ENCODE data around the gene RHOBTB1. TPM values are rescaled to one million over a fixed set of nuclear protein-coding genes. Genes with fewer than 3 reads are reported as not detected.

The RHOBTB1 gene
- total RNA-seq, 1 experiment from 2014 or later, result 0.77 TPM

- Histone ChIP-seq H3K36me3 (ENCODE audit: control insufficient read depth, insufficient read depth, low read length) (no peaks in the 10 kb centered on the region), H3K9me3 (ENCODE audit: control insufficient read depth, insufficient read depth, low read depth, low read length) (no peaks in the 10 kb centered on the region), H3K27me3 (ENCODE audit: control insufficient read depth, insufficient read depth, low read length) (no peaks in the 10 kb centered on the region), H3K27ac (ENCODE audit: low read length) (no peak overlapping the region), H3K4me3 (ENCODE audit: low read depth in 2 of 2, low read length in 2 of 2) (no peak overlapping the region), H3K4me1 (ENCODE audit: control insufficient read depth, insufficient read depth, low read length) (no peaks in the 10 kb centered on the region)
- intact Hi-C loops (cut with micrococcal nuclease; ENCODE audit: unreplicated experiment), result no loop called here
- CTCF ChIA-PET, result no interaction called here
- BruUV-seq (replicated peaks), result no TSS peak
- ATAC-seq (no peak), DNase-seq (ENCODE audit: low read depth, low spot score) (no peak)
- POLR2A ChIA-PET, result no interaction called here
- TF ChIP-seq, protein P1, sequence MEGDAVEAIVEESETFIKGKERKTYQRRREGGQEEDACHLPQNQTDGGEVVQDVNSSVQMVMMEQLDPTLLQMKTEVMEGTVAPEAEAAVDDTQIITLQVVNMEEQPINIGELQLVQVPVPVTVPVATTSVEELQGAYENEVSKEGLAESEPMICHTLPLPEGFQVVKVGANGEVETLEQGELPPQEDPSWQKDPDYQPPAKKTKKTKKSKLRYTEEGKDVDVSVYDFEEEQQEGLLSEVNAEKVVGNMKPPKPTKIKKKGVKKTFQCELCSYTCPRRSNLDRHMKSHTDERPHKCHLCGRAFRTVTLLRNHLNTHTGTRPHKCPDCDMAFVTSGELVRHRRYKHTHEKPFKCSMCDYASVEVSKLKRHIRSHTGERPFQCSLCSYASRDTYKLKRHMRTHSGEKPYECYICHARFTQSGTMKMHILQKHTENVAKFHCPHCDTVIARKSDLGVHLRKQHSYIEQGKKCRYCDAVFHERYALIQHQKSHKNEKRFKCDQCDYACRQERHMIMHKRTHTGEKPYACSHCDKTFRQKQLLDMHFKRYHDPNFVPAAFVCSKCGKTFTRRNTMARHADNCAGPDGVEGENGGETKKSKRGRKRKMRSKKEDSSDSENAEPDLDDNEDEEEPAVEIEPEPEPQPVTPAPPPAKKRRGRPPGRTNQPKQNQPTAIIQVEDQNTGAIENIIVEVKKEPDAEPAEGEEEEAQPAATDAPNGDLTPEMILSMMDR (IDR thresholded peaks at IDR 0.05), result no peak
- TF ChIP-seq TCF7L2 (IDR thresholded peaks at IDR 0.05; ENCODE audit: low read depth, low read length) (no peak), SIN3A (IDR thresholded peaks at IDR 0.05; ENCODE audit: borderline replicate concordance, insufficient read depth, low read depth, low read length) (no peak), POLR2AphosphoS5 (IDR thresholded peaks at IDR 0.05; ENCODE audit: low read depth, low read length) (no peak)
- TF ChIP-seq, protein P2, sequence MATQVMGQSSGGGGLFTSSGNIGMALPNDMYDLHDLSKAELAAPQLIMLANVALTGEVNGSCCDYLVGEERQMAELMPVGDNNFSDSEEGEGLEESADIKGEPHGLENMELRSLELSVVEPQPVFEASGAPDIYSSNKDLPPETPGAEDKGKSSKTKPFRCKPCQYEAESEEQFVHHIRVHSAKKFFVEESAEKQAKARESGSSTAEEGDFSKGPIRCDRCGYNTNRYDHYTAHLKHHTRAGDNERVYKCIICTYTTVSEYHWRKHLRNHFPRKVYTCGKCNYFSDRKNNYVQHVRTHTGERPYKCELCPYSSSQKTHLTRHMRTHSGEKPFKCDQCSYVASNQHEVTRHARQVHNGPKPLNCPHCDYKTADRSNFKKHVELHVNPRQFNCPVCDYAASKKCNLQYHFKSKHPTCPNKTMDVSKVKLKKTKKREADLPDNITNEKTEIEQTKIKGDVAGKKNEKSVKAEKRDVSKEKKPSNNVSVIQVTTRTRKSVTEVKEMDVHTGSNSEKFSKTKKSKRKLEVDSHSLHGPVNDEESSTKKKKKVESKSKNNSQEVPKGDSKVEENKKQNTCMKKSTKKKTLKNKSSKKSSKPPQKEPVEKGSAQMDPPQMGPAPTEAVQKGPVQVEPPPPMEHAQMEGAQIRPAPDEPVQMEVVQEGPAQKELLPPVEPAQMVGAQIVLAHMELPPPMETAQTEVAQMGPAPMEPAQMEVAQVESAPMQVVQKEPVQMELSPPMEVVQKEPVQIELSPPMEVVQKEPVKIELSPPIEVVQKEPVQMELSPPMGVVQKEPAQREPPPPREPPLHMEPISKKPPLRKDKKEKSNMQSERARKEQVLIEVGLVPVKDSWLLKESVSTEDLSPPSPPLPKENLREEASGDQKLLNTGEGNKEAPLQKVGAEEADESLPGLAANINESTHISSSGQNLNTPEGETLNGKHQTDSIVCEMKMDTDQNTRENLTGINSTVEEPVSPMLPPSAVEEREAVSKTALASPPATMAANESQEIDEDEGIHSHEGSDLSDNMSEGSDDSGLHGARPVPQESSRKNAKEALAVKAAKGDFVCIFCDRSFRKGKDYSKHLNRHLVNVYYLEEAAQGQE (IDR thresholded peaks at IDR 0.05; ENCODE audit: insufficient read depth in 1 of 2, low read depth in 2 of 2, low read length in 1 of 2), result no peak
- in situ Hi-C loops (cut with HindIII; ENCODE audit: low pct_unique_long_range_greater_than_20kb, low sequenced_read_pairs), result no loop called here
Measured at GRCh38 chr10:60908896-60909295, 35.1 kb downstream of the RHOBTB1 start.

- Histone ChIP-seq H3K9me3 (ENCODE audit: control insufficient read depth, insufficient read depth, low read depth, low read length) (no peaks in the 10 kb centered on the region), H3K36me3 (ENCODE audit: control insufficient read depth, insufficient read depth, low read length) (no peaks in the 10 kb centered on the region), H3K27me3 (ENCODE audit: control insufficient read depth, insufficient read depth, low read length) (no peaks in the 10 kb centered on the region), H3K4me3 (ENCODE audit: low read depth in 2 of 2, low read length in 2 of 2) (no peak overlapping the region), H3K4me1 (ENCODE audit: control insufficient read depth, insufficient read depth, low read length) (no peaks in the 10 kb centered on the region), H3K27ac (ENCODE audit: low read length) (no peak overlapping the region)
- in situ Hi-C loops (cut with HindIII; ENCODE audit: low pct_unique_long_range_greater_than_20kb, low sequenced_read_pairs) (no loop called here), intact Hi-C loops (cut with micrococcal nuclease; ENCODE audit: unreplicated experiment) (no loop called here)
- ChIA-PET POLR2A (no interaction called here), CTCF (no interaction called here)
- TF ChIP-seq TCF7L2 (IDR thresholded peaks at IDR 0.05; ENCODE audit: low read depth, low read length) (no peak), POLR2AphosphoS5 (IDR thresholded peaks at IDR 0.05; ENCODE audit: low read depth, low read length) (no peak), SIN3A (IDR thresholded peaks at IDR 0.05; ENCODE audit: borderline replicate concordance, insufficient read depth, low read depth, low read length) (no peak)
- TF ChIP-seq, protein P2 (IDR thresholded peaks at IDR 0.05; ENCODE audit: insufficient read depth in 1 of 2, low read depth in 2 of 2, low read length in 1 of 2), result no peak
- TF ChIP-seq, protein P1 (IDR thresholded peaks at IDR 0.05), result no peak
- DNase-seq (ENCODE audit: low read depth, low spot score), result no peak
- no TSS peak for BruUV-seq (replicated peaks)
- ATAC-seq, result no peak
Measured at GRCh38 chr10:60908031-60908430, 36.0 kb downstream of the RHOBTB1 start.

Data from Panc1 (cell line).